Measurements from ENCODE around the gene INPP5A.
"Not testable (repeated sequence)": the region's sequence is repeated elsewhere in the genome, so short reads cannot be mapped to it uniquely, and the experiment has no call there.

Gene INPP5A

GRCh38 chr10:132748135-132748534 lies 210.5 kb downstream of the INPP5A start:
- no peak for DNase-seq

GRCh38 chr10:132748545-132749370 lies 211.2 kb downstream of the INPP5A start:
- DNase-seq = no peak

- no peak for DNase-seq
Observed at GRCh38 chr10:132749371-132749795, 211.8 kb downstream of the INPP5A start.

- DNase-seq = no peak
Observed at GRCh38 chr10:132750936-132751335, 213.3 kb downstream of the INPP5A start.

DNA sequence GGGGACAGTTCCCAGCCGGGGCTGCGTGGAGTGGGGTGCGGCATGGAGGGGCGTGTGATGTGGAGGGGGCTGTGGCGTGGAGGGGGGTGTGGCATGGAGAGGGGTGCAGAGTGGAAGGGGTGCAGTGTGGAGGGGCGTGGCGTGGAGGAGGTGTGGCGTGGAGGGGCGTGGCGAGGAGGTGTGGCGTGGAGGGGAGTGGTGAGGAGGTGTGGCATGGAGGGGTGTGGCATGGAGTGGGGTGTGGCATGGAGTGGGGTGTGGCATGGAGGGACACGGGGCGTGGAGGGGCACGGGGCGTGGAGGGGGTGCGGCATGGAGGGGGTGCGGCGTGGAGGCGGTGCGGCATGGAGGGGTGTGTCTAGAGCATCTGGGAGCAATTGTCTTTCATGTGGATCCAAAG lies 214.8 kb downstream of the INPP5A start:
- no peak for DNase-seq

- no peak for DNase-seq
Observed at GRCh38 chr10:132752961-132753360, 215.4 kb downstream of the INPP5A start.

GRCh38 chr10:132753596-132753995 lies 216.0 kb downstream of the INPP5A start:
- DNase-seq = no peak

GRCh38 chr10:132754071-132754470 lies 216.5 kb downstream of the INPP5A start:
- DNase-seq = no peak

- no peak for DNase-seq
Observed at GRCh38 chr10:132755166-132755711, 217.7 kb downstream of the INPP5A start.

- DNase-seq = no peak
Observed at GRCh38 chr10:132756591-132756990, 219.0 kb downstream of the INPP5A start.

GRCh38 chr10:132757171-132757570 lies 219.6 kb downstream of the INPP5A start:
- DNase-seq = no peak

- DNase-seq = no peak
Observed at GRCh38 chr10:132758865-132759264, 221.3 kb downstream of the INPP5A start.

DNA sequence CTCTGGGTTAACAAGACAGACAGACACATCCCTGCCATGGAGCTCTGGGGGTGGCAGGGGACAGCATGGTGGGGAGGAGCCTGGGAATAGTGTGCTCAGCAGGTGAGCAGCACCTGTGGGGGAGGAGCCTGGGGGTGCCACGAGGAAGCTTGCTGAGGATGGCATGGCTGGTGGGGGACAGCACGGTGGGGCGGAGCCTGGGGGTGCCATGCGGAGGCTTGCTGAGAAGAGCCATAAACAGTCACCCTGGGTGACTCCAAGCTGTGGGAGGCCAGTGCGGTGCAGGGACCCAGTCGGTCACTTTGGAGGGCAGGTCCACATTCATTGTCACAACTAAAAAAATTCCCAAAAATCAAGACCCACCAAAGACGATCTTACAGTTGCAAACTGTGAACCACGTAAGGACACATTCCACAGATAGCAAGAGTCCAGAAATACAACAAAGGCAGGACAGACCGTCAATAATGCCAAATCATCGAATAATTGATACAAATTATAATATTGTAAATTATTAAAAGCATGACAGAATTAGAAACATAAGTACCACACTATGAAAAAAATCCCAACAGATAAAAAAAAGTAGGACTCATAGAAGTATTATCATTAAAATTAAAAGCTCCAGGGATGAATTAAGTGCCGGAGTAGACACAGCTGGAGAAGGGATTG lies 223.9 kb downstream of the INPP5A start:
- no peak for DNase-seq

GRCh38 chr10:132762267-132762666 lies 224.7 kb downstream of the INPP5A start:
- DNase-seq = no peak

- DNase-seq = no peak
Observed at GRCh38 chr10:132763545-132763944, 226.0 kb downstream of the INPP5A start.

- DNase-seq = no peak
Observed at GRCh38 chr10:132764108-132764507, 226.5 kb downstream of the INPP5A start.

DNA sequence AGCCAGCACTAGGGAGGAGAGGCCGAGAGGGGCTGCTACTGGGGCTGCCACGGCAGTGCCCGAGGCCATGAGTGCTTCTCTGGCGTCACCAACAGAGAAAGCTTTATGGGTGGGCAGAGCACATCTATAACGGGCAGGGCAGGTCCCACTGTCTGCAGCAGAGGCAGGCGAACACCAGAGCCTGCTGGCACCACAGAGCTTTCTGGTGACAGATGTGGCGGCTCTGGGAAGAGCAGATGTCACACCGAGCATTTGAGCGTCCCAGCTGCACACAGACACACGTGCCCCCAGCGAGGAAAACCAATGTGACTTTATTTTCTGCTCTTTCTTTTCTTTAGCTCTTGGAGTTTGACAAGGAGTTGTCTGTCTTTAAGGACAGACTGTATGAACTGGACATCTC lies 227.8 kb downstream of the INPP5A start:
- DNase-seq = no peak

DNA sequence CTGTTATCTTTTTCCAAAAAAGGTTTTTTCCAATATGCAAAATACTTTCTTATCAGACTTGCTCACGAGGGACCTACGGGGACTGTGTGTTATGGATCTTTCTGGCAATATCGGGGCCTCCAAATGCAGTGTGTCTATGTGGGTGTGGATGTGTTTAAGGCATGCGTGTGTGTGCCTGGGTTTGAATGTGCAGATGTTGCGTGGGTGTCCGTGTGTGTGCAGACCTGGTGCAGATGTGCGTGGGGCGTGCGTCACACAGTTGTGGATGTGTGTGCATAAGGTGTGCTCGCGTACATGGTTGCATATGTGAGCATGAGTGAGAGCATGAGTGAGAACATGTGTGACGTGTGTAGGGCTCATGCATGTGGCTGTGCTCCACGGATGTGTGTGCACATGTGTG lies 228.7 kb downstream of the INPP5A start:
- no peak for DNase-seq

- no peak for DNase-seq
Observed at GRCh38 chr10:132768346-132769248, 231.0 kb downstream of the INPP5A start.

- no peak for DNase-seq
Observed at GRCh38 chr10:132770061-132771021, 232.8 kb downstream of the INPP5A start.

DNA sequence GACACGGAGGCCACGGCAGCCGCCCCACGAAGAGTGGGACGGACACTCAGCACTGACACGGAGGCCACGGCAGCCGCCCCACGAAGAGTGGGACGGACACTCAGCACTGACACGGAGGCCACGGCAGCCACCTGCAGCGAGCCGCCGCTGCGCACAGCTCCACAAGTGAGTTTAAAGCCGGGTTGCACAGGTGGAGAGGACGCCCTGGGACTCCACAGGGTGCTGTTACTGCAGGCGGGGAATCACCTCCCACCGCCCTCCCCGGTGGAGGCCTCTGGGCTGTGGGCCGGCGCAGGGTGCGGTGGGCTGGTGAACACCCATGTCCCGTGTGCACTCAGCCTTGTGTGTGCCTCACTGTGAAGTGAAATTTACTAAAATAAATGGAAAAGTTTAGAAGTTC lies 235.2 kb downstream of the INPP5A start:
- not testable (repeated sequence) for DNase-seq
